K562 treated with DMSO at 1 percent for 12 hours (cell line): Measurements from ENCODE around the gene TBX3. TPM values are rescaled to one million over a fixed set of nuclear protein-coding genes. Genes with fewer than 3 reads are reported as not detected.

Source experiments
- total RNA-seq: library from RNA; unstranded; fragments of 300-600 nt; gene quantifications from 2 replicates; pipeline ENCODE4 v1.2.3, GENCODE V29; 2022; ENCODE audit not compliant: insufficient read depth

Gene TBX3
- 0.18 and 0.41 TPM in 2 replicates for total RNA-seq

DNA sequence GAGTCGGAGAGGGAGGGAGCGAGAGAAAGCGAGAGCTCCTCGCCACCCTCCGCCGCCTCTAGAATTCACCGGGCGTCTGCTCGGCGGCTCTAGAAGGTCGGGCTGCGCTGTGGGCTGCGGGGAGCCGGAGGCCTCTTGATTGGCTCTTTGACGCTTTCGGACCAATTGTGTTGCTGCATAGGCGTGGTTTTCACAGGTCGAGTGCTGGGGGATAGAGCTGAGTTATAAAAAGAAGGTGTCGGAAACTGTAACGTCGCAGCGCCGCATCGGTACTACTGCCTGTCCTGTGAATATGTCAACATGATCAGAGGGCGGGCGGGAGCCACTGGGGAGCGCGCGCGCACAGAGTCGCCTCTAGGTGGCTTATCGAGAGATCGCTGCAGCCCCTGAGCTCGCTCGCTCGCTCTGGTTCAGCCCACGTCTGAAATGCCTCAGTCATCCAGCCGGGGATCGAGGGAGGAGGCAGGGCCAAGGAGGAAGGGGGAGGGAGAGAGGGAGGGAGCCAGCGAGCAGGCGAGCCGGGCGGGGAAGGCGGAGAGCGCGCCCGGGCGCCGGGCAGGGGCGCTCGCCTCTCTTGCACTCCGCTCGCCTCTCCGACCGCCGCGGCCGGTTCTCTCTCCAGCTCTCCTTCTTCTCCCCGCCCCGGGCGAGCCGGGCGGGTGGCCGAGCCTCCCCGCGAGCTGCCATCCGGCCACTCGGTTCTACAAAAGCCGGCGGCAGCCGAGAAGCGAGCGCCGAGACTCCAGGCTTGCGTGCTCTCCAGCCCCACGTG, at the start of gene TBX3:
Gene TBX3 (minus strand): TSS at position 78 of the 772 bp plus-strand sequence. CDS start 975 bp downstream, outside the sequence.

